GM12872 (cell line): ENCODE results near the gene ZNF566.

ENCODE experiments used
- TF ChIP-seq, protein P1 (sequence below): IDR thresholded peaks from 3 replicates; pipeline ENCODE4 v1.5.1; 2011; ENCODE audit warnings: low read depth, mild to moderate bottlenecking, low read length, moderate library complexity; ENCODE audit not compliant: insufficient read depth

Gene ZNF566

DNA sequence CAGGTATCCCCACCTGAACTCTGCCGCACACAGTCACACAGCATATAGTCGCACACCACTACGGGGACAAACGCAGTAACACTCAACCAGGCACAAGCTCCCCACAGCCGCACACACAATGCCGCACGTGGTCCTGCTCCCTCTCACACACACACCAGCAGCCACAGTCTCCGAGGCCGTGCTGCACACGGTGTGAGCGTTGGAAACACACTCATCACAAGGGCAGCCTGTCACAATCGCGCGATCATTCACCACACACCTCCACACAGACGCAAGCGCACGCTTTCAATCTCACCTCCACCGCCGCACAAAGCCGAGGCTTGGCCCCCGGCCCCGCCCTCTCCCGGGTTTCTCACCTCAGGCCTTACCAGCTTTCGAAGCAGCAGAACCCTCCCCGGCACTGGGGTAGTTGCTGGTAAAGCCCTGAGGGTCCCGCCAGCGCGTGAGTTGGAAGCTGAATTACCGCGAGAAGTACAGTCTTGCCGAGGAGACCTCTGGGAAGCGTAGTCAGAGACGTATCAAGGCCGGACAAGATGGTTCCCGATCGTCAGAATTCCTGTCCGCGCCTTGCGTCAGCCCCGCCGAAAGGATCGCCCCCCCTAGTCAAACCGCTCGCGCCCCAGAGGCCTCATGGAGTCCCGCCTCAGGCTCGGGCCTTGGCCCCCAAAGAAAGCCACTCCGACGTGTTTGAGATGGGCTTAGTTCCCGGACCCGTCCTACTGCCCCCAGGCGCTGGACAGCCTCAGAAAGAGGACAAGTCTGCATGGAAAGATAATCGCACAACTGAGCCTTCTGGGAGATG, at the start of gene ZNF566:
ZNF566 (minus strand) TSS at position 444 of the 802 bp plus-strand sequence. CDS start 13,004 bp downstream, outside the sequence.
- TF ChIP-seq, protein P1, sequence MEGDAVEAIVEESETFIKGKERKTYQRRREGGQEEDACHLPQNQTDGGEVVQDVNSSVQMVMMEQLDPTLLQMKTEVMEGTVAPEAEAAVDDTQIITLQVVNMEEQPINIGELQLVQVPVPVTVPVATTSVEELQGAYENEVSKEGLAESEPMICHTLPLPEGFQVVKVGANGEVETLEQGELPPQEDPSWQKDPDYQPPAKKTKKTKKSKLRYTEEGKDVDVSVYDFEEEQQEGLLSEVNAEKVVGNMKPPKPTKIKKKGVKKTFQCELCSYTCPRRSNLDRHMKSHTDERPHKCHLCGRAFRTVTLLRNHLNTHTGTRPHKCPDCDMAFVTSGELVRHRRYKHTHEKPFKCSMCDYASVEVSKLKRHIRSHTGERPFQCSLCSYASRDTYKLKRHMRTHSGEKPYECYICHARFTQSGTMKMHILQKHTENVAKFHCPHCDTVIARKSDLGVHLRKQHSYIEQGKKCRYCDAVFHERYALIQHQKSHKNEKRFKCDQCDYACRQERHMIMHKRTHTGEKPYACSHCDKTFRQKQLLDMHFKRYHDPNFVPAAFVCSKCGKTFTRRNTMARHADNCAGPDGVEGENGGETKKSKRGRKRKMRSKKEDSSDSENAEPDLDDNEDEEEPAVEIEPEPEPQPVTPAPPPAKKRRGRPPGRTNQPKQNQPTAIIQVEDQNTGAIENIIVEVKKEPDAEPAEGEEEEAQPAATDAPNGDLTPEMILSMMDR = no peak

DNA sequence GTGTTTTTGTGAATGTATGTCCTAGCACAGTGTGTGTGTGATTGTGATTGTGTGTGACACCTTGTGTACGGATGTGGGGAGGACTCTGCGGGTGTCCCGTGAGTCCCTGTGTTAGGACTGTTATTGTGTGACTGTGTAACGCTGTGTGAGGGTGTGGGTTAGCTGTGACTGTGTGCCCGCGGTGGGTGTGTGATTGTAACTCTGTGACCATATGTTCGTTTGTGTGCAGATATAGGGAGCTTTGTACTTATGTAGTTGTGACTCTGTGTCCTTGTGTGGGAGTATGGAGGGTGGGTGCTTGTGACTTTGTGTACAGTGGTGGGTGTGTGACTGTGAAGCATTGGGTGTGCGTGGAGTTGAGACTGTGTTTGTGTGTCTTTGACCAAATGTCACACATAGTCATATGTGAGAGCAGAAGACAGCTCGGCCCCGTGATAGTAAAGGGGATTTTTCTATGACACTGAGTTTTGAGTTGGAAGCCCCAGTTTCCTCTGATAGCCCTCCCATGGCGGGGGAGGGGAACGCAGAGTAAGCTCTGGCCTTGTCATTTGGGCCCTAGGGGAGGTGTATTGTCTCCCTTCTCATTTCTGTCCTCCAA, 39.7 kb upstream of the ZNF566 start:
- TF ChIP-seq, protein P1 = no peak

DNA sequence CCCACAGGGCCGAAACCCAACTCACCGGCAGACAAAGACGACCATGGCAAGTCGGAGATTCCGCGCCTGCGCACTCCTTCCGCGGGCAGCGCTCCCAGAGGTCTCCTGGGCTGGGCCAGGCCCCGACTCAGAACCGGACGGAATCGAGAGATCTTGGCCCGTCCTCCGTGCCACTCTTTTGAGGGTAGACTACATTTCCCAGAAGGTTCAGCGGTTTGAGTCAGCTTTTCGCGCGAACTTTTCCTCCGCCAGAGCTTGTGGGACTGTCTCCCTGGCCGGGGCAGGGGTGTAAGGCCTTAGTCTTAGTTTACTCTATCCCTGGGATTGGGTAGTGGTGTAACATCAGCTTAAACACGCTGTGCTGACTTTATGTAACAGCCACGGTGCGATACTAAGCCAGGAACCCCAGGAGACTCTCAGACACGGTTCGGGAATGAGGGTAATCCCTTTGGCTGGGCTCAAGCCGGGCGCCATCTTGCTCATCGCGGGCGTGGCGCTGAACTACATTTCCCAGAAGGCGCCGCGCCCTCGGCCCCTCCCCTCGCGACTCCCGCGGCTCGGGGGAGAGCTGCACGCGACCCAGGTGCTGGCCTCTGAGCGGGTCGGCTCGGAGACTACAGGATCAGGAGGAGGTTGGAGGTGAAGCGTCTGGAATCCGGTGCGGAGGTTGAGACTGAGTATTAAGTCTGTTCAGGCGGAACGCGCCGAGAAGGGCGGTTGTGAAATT, 39.0 kb upstream of the ZNF566 start, which contains the start of gene ZNF260:
ZNF260 (minus strand) TSS at position 78 of the 727 bp plus-strand sequence. CDS start 13,033 bp downstream, outside the sequence.
- TF ChIP-seq, protein P1 = no peak

DNA sequence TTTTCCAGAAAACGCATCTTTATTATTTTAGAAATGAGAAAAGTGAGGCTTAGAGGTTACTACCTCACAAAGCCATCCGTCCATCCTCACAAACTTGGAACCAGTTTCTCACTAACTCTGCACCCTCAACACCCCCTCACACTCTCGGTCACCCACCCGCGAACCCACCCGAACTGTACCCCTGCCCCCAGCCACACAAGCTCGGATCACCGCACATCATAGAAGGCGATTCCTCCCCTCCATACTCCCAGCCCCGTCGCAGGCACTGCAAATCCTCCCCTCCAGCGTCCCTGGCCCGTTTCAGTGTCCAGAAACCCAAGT, 38.5 kb upstream of the ZNF566 start:
- TF ChIP-seq, protein P1 = no peak

DNA sequence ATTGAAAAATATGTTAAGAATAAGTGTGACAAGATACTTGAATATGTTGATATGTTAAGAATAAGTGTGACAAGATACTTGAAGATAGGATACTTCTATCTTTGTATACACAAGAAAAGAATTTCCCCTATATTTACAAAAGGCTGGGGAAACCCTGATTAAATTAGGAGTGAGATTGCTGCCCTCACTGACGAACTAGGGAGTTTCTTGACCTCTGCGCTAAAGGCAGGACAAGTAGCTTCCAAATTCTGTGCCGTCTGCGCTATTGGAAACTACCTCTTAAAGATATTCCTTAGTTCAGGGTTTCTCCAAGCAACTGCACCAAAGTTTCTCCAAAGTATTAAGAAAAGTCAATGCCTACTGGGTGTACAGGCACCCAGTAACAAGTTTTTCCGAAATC, 38.0 kb upstream of the ZNF566 start:
- TF ChIP-seq, protein P1 = no peak

DNA sequence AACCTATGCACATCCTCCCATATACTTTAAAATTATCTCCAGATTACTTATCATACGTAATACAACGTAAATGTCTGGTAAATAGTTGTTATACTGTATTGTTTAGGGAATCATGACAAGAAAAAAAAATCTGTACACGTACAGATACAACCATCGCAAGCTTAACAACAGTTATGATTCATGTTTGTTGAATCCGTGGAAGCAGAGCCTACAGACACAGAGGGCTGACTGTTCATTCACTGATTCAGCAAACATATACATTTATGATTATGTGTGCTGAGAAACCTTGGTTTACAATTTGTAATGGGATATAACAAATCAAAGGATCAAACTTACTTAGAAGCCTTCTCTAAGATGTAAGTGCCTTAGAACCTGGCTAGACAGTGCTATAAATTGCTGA, 37.2 kb upstream of the ZNF566 start:
- TF ChIP-seq, protein P1 = no peak

DNA sequence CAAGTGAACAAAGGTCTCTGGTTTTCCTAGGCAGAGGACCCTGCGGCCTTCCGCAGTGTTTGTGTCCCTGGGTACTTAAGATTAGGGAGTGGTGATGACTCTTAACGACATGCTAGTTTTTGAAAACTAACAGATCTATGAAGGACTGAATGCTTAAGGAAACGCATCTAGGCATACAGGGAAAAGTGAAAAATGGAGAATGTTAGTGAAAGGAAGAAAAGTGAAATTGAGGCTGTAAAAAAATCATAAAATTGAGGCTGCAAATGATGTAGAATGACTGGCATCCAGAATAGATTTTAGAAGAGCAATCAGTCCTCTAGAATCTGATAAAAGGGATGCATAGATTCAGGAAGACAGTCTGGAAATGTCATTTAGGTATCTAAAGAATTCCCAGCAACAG, 35.3 kb upstream of the ZNF566 start:
- TF ChIP-seq, protein P1 = no peak
